HG03457 (cell line): ENCODE data around the gene FAM151B.

Experiments used
- ATAC-seq: cut with Tn5 transposase; IDR thresholded peaks from one replicate; pipeline ENCODE4 v1.9.1; 2021; ENCODE audit warnings: moderate number of reproducible peaks; ENCODE audit not compliant: unreplicated experiment

FAM151B gene

DNA sequence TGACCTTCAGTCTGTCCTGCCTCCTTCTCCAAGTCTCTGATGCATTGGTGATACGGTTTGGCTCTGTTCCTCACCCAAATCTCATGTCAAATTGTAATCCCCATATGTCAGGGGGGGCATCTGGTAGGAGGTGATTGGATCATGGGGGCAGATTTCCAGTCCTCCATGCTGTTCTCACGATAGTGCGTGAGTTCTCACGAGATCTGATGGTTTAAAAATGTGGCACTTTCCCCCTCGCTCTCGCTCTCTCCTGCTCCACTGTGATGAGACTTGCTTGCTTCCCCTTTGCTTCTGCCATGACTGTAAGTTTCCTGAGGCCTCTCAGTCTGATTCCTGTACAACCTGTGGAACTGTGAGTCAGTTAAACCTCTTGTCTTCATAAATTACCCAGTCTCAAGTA, 96.9 kb downstream of the FAM151B start:
- ATAC-seq, result no peak

DNA sequence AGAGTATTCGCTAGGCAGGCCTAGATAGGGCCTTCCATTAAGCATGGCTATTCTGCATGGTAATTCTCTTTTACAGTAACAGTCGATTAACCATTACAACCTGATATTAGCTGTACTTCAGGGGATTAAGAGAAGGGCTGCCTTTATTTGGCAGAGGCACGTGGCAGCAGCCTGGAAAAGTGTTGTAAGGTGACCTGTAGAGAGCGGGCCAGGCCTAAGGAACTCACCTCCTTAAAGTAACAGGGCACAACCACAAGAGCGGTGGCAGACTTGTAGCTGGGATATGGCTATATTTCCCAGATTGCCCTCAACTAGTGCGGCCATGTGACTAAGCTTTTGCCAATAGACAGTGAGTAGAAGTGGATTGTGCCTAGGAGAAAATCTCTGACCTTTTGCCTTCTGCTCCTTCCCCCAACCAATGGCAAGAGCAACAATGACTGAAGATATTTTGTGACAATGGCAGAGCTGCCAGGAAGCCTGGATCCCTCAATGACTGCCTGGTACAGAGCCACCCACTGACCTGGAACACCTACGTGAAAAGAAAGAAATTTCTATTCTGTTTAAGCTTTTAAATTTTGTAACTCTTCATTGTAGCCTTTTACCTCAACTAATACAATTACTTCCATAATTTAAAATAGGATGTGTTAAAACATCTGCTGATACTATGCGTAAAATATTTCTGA, 101.1 kb downstream of the FAM151B start:
- no peak for ATAC-seq

DNA sequence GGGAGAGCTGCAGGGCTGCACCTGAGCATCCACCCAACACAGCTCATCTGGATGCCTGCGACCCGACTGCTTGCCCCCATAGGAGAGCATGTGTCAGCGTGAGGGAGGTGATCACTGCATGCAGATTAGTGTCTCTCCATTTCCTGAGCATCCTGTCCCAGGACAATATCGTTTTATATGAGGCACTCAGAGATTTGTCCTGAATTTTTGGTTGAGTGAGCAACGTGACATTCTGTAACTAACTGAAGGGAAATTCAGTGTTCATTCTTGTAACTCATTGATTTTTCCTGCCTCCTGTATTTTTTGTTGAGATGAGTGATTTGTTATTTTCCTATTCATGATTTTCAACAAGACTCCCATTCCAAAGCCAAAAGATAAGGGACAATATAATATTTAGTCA, 102.9 kb downstream of the FAM151B start:
- ATAC-seq, result no peak

DNA sequence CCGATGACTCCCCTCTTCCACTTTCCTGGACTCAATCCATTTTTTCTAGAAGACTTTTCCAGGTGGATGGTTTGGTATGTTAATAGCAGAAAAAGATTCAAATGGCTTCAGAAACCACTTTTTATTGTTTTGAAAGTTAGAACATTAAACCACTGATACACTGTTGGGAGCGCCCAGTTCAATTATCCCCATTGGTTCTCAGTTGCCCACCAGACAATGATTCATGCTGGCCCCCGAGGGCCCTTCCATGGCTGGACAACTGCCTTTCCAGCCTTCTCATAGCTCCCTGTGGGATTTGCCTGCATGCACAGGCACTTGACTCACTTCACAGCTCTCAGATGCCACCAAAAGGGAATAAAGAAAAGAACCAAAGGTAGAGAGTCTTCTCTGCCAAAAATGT, 103.5 kb downstream of the FAM151B start:
- no peak for ATAC-seq

DNA sequence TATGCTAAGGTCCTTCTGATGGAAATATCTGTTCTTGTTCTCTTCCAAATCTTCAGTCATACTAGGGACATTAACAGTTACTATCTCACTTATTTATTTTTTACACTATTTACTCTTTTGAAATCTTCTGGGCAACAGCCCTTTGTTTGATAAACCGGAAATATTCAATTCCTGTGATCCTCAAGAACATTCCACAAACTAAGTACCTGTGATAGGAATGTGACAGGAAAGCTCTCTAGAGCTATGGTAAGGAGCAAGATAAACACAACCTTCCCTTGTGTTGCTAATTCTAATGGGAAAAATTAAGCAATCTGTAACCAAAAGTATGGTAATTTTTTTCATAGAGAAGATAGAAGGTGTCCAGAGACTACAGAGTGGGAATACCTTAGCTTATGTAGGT, 104.2 kb downstream of the FAM151B start:
- ATAC-seq, result no peak
